GM19025 (cell line): ENCODE results near the gene SULT2B1.
"Not testable (repeated sequence)": the region's sequence is repeated elsewhere in the genome, so short reads cannot be mapped to it uniquely, and the experiment has no call there.

ENCODE experiments used
- ATAC-seq: cut with Tn5 transposase; IDR thresholded peaks from one replicate; pipeline ENCODE4 v1.9.1; 2021; ENCODE audit warnings: mild to moderate bottlenecking, low read depth, moderate library complexity; ENCODE audit not compliant: unreplicated experiment

The SULT2B1 gene

GRCh38 chr19:48632286-48632685, 80.3 kb downstream of the SULT2B1 start:
- ATAC-seq: not testable (repeated sequence)

DNA sequence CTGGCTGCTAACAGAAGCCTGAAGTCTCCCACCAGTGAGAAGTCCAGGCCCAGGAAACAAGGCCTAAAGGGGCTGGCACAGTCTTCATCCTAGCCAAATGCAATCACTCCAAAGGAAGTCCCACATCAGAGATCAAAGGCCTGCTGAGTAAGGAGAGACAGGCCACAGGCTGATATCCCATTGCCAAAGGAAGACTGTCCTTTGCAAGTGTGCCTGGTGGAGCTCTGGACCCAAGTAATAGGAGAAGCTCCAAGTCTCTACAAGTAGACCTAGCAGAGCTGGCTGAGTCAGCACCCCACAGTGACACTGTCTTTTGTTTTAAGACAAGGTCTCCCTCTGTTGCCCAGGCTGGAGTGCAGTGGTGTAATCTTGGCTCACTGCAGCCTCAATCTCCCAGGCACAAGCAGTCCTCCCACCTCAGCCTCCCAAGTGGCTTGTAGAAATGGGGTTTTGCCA, 80.7 kb downstream of the SULT2B1 start:
- no peak for ATAC-seq

GRCh38 chr19:48633148-48634035, 81.4 kb downstream of the SULT2B1 start:
- ATAC-seq: no peak

GRCh38 chr19:48634036-48634342, 82.0 kb downstream of the SULT2B1 start:
- no peak for ATAC-seq

- peak; percentile 29 for ATAC-seq
Observed at GRCh38 chr19:48634424-48635262, 82.7 kb downstream of the SULT2B1 start.

DNA sequence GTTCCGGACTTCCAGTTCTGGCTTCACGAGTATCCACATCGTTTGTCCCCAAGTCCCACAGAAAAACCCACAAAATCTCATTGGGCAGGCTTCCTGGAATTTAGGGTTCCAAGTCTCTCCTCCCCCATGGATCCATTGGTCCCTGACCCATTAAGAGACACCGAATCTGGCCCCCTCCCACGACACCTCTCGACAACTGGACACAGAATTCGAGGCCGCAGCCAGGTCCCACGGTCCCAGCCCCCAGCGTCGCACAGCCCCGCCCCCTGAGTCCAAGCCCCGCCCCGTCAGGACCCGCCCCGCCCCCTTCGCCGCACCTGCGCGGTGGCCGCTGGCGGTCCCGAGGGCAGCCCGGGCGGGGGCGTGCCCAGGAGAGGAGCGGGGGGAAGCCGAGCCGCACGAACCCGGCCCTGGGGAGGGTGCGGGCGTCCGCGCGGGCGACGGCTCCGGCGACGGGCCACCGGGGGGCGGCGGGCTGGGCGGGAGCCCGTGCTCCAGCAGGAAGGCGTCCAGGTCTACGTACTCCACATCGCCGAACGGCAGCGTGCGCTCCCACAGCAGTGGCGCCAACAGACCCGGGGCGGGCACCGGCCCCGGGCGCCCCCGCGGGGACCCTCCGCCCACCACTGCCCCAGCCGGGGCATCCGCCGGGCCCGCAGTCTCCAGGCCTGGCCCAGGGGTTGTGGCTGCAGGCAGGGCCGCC, 83.4 kb downstream of the SULT2B1 start:
- ATAC-seq: no peak

DNA sequence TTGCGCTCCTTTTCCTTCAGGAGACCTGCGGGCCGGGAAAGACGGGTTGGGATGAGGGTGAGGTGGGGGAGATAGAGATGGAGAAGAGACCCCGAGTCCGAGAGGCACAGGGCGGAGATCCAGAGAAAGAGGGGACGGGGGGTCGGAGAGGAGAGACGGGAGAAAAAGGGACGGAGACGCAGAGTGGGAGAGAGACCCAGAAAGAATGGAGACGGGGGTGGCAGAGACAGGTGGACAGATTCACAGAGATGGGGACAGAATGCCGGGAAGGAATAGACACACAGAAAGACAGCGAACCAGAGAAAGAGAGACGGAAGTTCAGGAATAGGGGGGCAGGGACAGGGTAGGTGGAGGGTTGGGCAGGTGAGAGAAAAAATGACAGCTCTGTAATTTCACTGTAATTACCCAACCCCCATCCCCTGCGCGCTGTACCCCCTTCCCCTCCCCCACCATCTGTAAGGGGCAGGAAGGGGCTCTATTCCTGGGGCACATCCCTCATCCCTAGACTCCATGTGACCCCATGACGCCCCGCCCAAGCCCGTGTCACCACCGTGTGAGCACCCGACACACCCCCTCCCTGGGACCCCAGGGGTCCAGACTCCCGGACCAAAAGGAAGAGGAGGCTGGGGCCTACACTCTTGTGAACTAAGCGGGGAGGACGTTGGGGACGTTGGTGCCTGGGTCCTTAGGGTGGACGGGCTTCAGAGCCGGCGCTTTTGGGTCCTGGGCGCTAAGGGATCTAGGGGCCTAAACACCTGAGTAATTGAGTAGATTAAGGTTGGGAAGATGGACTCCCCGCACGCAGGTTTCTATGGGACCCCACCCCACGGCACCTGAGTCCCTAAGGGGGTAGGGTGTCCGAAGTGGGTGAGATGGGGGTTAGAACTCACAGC, 84.2 kb downstream of the SULT2B1 start:
- ATAC-seq: no peak

- no peak for ATAC-seq
Observed at GRCh38 chr19:48636859-48637448, 85.0 kb downstream of the SULT2B1 start, which contains the start of gene DBP. Gene DBP, minus strand, starts transcription at chr19:48637379. Its CDS starts 385 bp downstream, at chr19:48636994.

DNA sequence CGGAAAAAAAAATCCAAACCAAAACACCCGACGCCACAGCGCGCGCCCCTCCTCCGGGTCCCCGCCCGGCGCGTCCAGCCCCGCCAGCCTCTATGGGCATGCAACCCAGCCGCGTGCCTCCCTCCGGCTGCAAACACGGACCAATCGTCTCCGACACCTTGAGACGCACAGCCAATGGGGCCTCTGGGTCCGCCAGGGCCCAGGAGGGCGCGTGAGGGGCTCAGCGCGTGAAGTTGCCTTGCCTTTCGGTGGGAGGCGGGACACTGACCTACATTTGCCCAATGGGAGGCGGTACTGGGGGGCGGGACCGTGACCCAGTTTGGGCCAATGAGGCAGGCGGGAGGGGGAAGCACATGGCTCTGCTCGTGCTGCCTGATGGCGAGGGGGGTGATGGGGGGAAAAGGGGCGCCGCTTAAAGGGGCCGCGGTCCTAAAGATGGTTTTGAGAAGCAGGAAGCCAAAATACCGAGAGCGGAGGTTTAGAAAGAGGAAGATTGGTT, 85.5 kb downstream of the SULT2B1 start:
- peak; percentile 74 for ATAC-seq

GRCh38 chr19:48637948-48638830, 86.2 kb downstream of the SULT2B1 start:
- ATAC-seq: no peak

DNA sequence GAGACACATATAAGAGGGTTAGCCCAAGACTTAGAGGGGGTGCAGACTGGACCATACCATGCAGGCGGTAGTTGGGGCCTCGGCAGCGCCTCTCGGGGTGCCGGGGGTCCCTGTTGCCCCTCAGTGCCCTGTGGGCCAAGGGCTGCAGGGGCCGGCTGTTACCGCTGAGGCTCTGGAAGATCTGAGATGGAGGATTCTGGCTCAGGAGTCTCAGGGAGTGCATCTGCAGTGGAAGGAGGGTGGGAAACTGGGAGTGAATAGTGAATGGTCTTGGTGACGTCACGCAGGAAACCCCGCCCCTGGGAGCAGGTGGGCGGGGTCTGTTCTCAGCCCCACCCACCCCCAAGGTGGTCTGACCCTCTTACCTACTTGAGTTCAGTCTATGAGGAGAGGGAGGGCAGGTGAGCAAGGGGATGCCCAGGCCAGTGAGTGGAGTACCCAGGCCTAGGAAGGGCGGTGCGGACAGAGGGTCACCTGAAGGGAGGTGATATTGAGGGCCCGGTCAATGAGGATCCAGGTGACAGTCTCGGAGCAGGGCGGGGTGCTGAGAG, 86.9 kb downstream of the SULT2B1 start:
- no peak for ATAC-seq

DNA sequence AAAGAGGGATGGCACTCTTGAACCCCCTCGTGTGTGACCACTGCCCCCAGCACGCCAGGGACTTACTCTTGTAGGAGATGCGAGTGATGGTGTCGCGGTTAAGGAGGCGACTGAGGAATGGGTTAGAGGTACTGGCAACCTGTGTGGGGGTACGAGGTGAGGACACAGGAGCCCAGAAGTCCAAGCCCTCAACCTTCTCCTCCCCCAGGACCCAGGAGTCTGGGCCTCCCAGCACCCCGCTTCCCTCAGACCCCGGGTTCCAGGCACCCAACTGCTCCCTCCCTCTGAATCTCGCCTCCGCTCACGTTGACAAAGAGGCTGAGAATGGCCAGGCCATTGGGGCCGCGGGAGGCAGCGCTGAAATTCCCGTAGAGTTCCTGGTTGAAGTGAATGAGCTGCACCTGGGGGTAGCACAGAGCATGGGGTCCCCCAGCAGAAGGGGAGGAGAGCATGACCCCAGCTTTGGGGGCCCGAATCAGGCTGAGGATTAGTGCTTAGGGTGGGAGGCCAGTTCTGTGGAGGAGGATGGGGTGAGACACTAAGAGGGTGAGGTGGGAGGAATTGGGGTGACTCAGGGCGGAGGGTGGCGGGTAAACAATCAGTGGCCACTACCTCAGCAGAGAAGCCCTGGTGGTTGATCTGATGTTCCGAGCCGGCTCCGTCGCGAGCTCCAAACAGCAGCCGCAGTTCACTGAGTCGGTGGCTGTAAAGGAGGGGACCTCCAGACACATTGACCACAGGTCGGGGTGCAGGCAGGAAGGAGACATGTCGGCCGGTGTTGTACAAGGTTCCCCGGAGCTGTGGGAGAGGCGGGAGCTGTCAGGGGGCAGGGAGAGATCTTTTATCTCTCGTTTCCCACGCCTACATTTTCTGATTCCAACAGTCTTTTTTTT, 87.8 kb downstream of the SULT2B1 start:
- no peak for ATAC-seq

DNA sequence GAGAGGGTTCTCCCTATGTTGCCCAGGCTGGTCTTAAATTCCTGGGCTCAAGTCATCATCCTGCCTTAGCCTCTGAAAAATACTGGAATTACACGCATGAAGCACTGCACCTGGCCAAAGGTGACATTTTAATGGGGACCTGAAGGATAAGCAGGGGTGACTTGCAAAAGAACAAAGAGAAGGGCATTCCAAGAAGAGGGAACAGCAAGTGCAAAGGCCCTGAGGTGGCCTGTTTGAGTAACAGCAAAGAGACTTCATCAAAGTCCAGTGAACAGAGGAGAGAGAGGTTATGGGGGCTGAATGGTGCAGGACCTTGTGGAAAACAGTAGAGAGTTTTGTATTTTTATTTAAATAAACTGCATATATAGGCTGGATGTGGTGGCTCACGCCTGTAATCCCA, 89.9 kb downstream of the SULT2B1 start:
- no peak for ATAC-seq

- no peak for ATAC-seq
Observed at GRCh38 chr19:48642862-48643261, 90.9 kb downstream of the SULT2B1 start.

- ATAC-seq: no peak
Observed at GRCh38 chr19:48644355-48644754, 92.4 kb downstream of the SULT2B1 start.

DNA sequence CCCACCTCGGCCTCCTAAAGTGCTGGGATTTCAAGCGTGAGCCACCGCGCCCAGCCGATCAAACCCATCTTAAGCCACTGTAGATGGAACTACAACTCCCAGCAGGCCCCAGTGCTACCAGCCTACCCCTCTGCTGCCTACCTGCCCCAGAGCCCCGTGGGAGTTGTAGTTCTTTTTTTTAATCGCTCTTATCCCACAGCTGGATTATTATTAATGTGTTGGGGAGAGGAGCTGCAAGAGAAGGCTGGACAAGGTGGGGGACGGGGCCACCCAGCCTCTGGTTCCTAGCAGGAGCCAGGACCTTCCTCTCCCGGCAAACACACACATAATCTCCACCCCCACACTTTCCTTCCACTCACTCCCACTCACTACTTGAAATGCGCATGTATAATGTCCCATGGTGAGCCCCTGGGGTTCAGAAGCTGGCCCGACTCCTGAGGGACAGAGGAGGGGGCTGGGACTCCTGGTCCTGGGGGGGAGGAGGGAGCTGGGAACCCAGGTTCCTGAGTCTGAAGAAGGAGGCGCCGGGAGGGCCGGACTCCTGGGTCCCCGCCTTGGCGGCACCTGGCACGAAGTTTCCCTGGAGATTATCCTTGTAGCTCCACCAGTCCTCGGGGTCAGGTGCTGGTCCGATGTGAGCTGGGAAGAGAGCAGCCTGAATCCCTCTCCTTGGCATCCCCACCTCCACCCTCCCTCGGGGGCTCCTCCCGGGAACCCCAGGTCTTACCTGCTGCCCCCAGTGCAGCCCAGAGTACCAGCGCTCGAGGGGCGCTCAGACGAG, 93.1 kb downstream of the SULT2B1 start:
- no peak for ATAC-seq
